Calu3 (cell line): ENCODE results near the gene APAF1. TPM values are rescaled to one million over a fixed set of nuclear protein-coding genes. Genes with fewer than 3 reads are reported as not detected.

Experiments used
- BruUV-seq: library from RNA; stranded (reverse); fragments of 400-500 nt; replicated peaks from 2 replicates; lab custom pipeline; 2021; lab: Mats Ljungman, UMichigan
- CTCF ChIA-PET: fragments of 300-600 bp; sonication (Branson Sonifier 250); formaldehyde crosslinking; loops from one replicate; lab custom pipeline; 2022; ENCODE audit warnings: antibody characterized with exemption; lab: Charles Lee
- DNase-seq: peaks from one replicate; pipeline ENCODE4 v3.0.0; 2022
- H3K27ac Mint-ChIP-seq: one replicate; pipeline ENCODE4 v1.8.0; 2022; ENCODE audit warnings: mixed read lengths; ENCODE audit not compliant: unreplicated experiment
- H3K27me3 Mint-ChIP-seq: one replicate; pipeline ENCODE4 v1.8.0; 2022; ENCODE audit warnings: mixed read lengths; ENCODE audit not compliant: unreplicated experiment
- H3K36me3 Mint-ChIP-seq: one replicate; pipeline ENCODE4 v1.8.0; 2022; ENCODE audit warnings: mild to moderate bottlenecking, moderate library complexity, mixed read lengths; ENCODE audit not compliant: insufficient read depth, unreplicated experiment
- H3K4me1 Mint-ChIP-seq: one replicate; pipeline ENCODE4 v1.8.0; 2022; ENCODE audit warnings: mild to moderate bottlenecking, low read depth, mixed read lengths; ENCODE audit not compliant: unreplicated experiment
- H3K4me3 Mint-ChIP-seq: one replicate; pipeline ENCODE4 v1.8.0; 2022; ENCODE audit warnings: mild to moderate bottlenecking, low read depth, moderate library complexity, mixed read lengths; ENCODE audit not compliant: unreplicated experiment
- H3K9me3 Mint-ChIP-seq: one replicate; pipeline ENCODE4 v1.8.0; 2022; ENCODE audit warnings: low read depth, mixed read lengths; ENCODE audit not compliant: unreplicated experiment
- intact Hi-C: fragments of 100-400 bp; cut with micrococcal nuclease; formaldehyde crosslinking; loops from one replicate; pipeline ENCODE4 v1.10.0; 2022; ENCODE audit not compliant: unreplicated experiment
- total RNA-seq: library from RNA; stranded (reverse); gene quantifications from 2 replicates; pipeline ENCODE4 v1.2.3, GENCODE V29; 2022
- TF ChIP-seq, protein P1 (sequence below): fragments of 200-600 bp; IDR thresholded peaks from one replicate; pipeline ENCODE4 v1.8.0; 2022; ENCODE audit warnings: antibody characterized with exemption; ENCODE audit not compliant: unreplicated experiment

Gene APAF1
- total RNA-seq, 1 experiment from 2014 or later = 24.7 TPM

DNA sequence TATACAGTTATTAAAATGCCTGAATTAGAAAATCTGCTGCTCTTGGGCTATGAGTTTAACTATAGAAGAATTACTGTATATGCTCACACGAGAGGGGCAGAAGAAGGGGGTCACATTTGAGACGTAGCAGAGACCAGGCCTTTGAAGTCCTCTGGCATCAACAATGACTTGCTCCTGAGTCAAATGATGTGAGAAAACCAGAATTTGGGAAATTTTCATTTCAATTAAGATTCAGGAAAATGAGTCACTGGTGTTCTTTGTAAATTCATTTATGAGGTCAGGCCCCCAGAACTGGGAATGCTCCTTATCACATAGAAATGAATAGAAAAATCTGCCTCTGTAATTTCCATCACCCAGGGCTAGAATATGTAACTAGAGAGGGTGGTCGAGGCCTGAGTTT is 92.9 kb downstream of the APAF1 start:
- H3K4me3 Mint-ChIP-seq = no peak overlapping the region
- CTCF ChIA-PET = no interaction called here
- H3K27me3 Mint-ChIP-seq = peaks cover 35% of the 10 kb centered on the region
- H3K36me3 Mint-ChIP-seq = no peaks in the 10 kb centered on the region
- intact Hi-C loops = no loop called here
- H3K4me1 Mint-ChIP-seq = no peaks in the 10 kb centered on the region
- no peak overlapping the region for H3K27ac Mint-ChIP-seq
- H3K9me3 Mint-ChIP-seq = no peaks in the 10 kb centered on the region
- no TSS peak for BruUV-seq
- DNase-seq = no peak
- TF ChIP-seq, protein P1, sequence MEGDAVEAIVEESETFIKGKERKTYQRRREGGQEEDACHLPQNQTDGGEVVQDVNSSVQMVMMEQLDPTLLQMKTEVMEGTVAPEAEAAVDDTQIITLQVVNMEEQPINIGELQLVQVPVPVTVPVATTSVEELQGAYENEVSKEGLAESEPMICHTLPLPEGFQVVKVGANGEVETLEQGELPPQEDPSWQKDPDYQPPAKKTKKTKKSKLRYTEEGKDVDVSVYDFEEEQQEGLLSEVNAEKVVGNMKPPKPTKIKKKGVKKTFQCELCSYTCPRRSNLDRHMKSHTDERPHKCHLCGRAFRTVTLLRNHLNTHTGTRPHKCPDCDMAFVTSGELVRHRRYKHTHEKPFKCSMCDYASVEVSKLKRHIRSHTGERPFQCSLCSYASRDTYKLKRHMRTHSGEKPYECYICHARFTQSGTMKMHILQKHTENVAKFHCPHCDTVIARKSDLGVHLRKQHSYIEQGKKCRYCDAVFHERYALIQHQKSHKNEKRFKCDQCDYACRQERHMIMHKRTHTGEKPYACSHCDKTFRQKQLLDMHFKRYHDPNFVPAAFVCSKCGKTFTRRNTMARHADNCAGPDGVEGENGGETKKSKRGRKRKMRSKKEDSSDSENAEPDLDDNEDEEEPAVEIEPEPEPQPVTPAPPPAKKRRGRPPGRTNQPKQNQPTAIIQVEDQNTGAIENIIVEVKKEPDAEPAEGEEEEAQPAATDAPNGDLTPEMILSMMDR = no peak

DNA sequence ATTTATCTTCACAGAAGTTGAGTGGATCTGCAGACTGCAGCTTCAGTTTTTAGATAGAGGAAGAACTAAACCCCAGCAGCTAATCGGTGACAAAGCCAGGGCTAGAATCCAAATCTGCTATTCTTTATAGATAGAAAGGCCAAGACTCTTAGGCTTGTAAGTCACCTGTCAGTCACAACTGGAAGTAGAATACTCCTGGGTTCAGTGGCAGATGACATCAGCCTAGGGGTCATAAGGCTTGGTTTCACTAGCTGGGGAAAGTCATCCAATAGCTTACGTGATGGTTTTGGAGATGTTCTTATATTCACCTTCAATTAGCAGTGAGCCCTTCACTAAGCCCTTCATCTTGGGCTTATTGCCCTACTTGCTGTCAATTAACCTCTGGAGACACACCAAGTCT is 93.4 kb downstream of the APAF1 start:
- Mint-ChIP-seq H3K27ac (no peak overlapping the region), H3K9me3 (no peaks in the 10 kb centered on the region), H3K4me1 (no peaks in the 10 kb centered on the region), H3K4me3 (no peak overlapping the region), H3K27me3 (peaks cover 35% of the 10 kb centered on the region), H3K36me3 (no peaks in the 10 kb centered on the region)
- DNase-seq = no peak
- intact Hi-C loops = no loop called here
- no TSS peak for BruUV-seq
- CTCF ChIA-PET = no interaction called here
- TF ChIP-seq, protein P1 = no peak

DNA sequence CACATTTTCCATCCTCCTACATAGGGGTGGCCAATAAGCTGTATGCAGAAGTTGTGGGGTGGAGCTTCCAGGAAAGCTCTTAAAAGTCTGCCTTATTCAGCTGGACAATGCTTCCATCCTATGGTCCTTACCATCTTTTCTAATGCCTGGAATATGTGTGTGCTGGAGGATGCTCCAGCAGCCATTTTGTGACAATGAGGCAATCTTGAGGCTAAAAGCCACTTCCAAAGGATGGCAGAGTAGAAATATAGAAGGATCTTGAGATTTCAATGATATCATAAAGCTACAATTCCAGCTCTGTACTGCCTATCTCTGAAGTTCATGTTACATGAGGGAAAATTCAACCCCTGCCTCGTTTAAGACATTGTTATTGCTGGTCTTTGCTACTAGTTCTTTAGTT is 95.7 kb downstream of the APAF1 start:
- H3K27ac Mint-ChIP-seq = no peak overlapping the region
- H3K36me3 Mint-ChIP-seq = no peaks in the 10 kb centered on the region
- no peak for DNase-seq
- CTCF ChIA-PET = no interaction called here
- TF ChIP-seq, protein P1 = no peak
- H3K27me3 Mint-ChIP-seq = peaks cover 37% of the 10 kb centered on the region
- intact Hi-C loops = loop anchor here (5.0 kb wide), 3 partner anchors 173 to 323 kb away; no protein-coding TSS in a partner anchor
- H3K9me3 Mint-ChIP-seq = no peaks in the 10 kb centered on the region
- BruUV-seq = no TSS peak
- no peaks in the 10 kb centered on the region for H3K4me1 Mint-ChIP-seq
- H3K4me3 Mint-ChIP-seq = no peak overlapping the region

DNA sequence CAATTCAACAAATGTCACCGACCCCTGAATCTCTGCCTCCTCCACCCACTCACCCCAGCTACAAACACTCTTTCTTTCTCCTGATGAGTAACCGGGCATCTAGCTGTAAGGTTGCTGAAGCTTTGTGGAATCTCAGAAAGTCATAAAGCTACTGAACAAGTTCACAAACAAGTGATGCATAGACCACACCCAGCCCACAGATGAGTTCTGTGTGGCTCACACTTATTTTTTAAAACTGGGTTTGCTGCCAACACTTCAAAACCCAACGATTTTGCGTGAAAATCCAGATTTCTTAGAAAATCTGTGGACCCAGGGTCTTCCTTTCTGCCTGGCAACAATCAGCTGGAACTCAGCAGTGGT is 96.1 kb downstream of the APAF1 start:
- no peak overlapping the region for H3K4me3 Mint-ChIP-seq
- CTCF ChIA-PET = no interaction called here
- H3K36me3 Mint-ChIP-seq = no peaks in the 10 kb centered on the region
- no peaks in the 10 kb centered on the region for H3K4me1 Mint-ChIP-seq
- peaks cover 41% of the 10 kb centered on the region for H3K27me3 Mint-ChIP-seq
- DNase-seq = no peak
- intact Hi-C loops = loop anchor here (5.0 kb wide), 3 partner anchors 174 to 324 kb away; no protein-coding TSS in a partner anchor
- no TSS peak for BruUV-seq
- TF ChIP-seq, protein P1 = no peak
- no peaks in the 10 kb centered on the region for H3K9me3 Mint-ChIP-seq
- H3K27ac Mint-ChIP-seq = no peak overlapping the region
